ENCODE measurements around the gene GRPEL1. TPM values are rescaled to one million over a fixed set of nuclear protein-coding genes. Genes with fewer than 3 reads are reported as not detected.

The GRPEL1 gene
- total RNA-seq, 1 donor from 2014 or later: 31.5 TPM

DNA sequence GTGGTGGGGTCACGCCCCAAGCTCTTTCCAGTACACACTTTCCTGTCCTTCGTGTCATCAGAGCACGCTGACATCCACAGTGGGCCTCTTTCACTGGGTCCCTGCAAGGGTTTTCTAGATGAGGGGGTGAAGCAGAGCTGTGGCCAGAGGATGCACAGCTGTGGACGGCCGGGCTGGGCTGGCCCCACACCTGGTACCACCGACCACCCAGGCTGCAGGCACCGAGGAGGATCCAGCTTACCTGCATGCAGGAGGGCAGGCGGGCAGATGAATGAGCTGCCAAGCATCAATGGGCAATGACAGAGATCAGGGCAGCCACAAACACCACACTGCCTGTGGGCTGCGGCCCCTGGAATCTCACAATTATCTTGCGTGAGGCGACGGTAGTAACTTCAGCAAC lies 9.5 kb upstream of the GRPEL1 start:
- no peak for DNase-seq (ENCODE audit: low read depth)
- H3K36me3 ChIP-seq (ENCODE audit: control insufficient read depth, insufficient read depth, low read length): no peaks in the 10 kb centered on the region
- H3K27me3 ChIP-seq (ENCODE audit: control insufficient read depth, insufficient read depth, low read length): peaks cover 7% of the 10 kb centered on the region
- H3K4me3 ChIP-seq (ENCODE audit: low read depth, low read length): no peak overlapping the region
- TF ChIP-seq, protein P1, sequence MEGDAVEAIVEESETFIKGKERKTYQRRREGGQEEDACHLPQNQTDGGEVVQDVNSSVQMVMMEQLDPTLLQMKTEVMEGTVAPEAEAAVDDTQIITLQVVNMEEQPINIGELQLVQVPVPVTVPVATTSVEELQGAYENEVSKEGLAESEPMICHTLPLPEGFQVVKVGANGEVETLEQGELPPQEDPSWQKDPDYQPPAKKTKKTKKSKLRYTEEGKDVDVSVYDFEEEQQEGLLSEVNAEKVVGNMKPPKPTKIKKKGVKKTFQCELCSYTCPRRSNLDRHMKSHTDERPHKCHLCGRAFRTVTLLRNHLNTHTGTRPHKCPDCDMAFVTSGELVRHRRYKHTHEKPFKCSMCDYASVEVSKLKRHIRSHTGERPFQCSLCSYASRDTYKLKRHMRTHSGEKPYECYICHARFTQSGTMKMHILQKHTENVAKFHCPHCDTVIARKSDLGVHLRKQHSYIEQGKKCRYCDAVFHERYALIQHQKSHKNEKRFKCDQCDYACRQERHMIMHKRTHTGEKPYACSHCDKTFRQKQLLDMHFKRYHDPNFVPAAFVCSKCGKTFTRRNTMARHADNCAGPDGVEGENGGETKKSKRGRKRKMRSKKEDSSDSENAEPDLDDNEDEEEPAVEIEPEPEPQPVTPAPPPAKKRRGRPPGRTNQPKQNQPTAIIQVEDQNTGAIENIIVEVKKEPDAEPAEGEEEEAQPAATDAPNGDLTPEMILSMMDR (IDR thresholded peaks at IDR 0.05; ENCODE audit: insufficient read depth, low read length, poor library complexity, severe bottlenecking): no peak

DNA sequence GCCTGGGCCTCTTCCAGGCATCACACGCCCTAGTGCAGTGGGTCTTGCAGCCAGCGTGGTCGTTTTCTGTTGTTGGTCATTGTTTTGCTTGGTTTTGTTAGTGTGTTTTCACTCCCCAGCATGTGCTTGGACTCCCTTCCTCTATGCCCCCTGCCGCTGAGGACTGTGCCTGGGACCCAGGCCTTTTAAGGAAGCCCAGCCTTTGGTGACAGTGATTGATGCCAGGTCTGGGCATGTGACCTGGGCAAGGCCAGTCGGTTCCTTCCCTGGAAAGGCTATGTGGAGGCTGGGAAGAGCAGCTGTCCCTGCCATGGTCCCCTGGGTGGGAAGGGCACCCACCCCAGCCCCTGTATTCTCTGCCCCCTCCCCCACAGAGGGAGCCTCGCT lies 8.8 kb upstream of the GRPEL1 start:
- no peak for DNase-seq (ENCODE audit: low read depth)
- peaks cover 3% of the 10 kb centered on the region for H3K27me3 ChIP-seq (ENCODE audit: control insufficient read depth, insufficient read depth, low read length)
- H3K36me3 ChIP-seq (ENCODE audit: control insufficient read depth, insufficient read depth, low read length): no peaks in the 10 kb centered on the region
- TF ChIP-seq, protein P1 (IDR thresholded peaks at IDR 0.05; ENCODE audit: insufficient read depth, low read length, poor library complexity, severe bottlenecking): no peak
- no peak overlapping the region for H3K4me3 ChIP-seq (ENCODE audit: low read depth, low read length)

DNA sequence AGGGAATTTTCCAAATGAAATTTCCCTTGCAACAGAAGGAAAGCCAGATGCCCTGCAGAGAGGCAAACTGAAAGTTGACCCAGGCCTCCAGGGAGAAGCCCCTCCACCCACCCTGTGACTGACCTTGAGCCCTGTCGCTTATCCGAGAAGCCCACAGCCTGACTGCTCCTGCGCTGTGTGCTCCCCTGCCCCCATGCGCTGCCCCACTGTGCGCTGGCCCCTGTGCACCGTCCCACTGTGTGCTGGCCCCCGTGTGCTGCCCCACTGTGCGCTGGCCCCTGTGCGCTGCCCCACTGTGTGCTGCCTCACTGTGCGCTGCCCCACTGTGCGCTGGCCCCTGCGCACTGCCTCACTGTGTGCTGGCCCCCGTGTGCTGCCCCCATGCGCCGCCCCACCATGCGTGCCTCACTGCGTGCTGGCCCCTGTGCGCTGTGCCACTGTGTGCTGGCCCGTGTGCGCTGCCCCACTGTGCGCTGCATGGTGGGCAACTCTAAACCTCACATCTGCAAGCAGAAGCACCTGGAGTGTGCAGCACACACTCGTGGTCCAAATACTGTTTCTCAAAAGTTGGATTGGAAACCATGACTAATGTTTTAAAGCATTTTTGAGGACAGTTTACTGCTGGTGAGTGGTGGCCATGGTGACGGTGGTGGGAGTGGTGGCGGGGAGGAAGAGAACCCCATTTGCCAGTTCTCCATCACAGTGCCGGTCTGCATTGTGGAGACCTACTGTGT lies 8.3 kb upstream of the GRPEL1 start:
- H3K36me3 ChIP-seq (ENCODE audit: control insufficient read depth, insufficient read depth, low read length): no peaks in the 10 kb centered on the region
- TF ChIP-seq, protein P1 (IDR thresholded peaks at IDR 0.05; ENCODE audit: insufficient read depth, low read length, poor library complexity, severe bottlenecking): no peak
- no peak overlapping the region for H3K4me3 ChIP-seq (ENCODE audit: low read depth, low read length)
- peaks cover 2% of the 10 kb centered on the region for H3K27me3 ChIP-seq (ENCODE audit: control insufficient read depth, insufficient read depth, low read length)
- DNase-seq (ENCODE audit: low read depth): no peak

DNA sequence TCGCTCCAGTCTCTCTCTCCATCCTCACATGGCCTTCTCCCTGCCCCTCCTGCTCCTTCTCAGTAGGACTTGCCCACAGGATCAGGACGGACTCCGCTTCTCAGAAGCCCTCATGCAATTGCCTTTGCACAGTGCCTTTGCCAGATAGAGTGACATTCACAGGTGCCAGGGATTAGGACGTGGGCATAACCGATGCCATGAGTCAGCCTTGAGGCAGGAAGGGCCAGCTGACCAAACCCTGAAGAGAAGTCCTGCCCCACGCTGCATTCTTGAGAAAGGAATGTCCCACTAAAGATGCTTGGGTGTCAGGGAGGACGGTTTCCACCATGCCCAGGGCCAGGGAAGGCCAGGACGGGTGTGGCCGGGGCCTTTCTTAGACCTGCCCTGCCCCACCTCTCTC lies 6.6 kb upstream of the GRPEL1 start:
- H3K4me3 ChIP-seq (ENCODE audit: low read depth, low read length): no peak overlapping the region
- DNase-seq (ENCODE audit: low read depth): no peak
- TF ChIP-seq, protein P1 (IDR thresholded peaks at IDR 0.05; ENCODE audit: insufficient read depth, low read length, poor library complexity, severe bottlenecking): no peak
- H3K36me3 ChIP-seq (ENCODE audit: control insufficient read depth, insufficient read depth, low read length): no peaks in the 10 kb centered on the region
- peaks cover 2% of the 10 kb centered on the region for H3K27me3 ChIP-seq (ENCODE audit: control insufficient read depth, insufficient read depth, low read length)

DNA sequence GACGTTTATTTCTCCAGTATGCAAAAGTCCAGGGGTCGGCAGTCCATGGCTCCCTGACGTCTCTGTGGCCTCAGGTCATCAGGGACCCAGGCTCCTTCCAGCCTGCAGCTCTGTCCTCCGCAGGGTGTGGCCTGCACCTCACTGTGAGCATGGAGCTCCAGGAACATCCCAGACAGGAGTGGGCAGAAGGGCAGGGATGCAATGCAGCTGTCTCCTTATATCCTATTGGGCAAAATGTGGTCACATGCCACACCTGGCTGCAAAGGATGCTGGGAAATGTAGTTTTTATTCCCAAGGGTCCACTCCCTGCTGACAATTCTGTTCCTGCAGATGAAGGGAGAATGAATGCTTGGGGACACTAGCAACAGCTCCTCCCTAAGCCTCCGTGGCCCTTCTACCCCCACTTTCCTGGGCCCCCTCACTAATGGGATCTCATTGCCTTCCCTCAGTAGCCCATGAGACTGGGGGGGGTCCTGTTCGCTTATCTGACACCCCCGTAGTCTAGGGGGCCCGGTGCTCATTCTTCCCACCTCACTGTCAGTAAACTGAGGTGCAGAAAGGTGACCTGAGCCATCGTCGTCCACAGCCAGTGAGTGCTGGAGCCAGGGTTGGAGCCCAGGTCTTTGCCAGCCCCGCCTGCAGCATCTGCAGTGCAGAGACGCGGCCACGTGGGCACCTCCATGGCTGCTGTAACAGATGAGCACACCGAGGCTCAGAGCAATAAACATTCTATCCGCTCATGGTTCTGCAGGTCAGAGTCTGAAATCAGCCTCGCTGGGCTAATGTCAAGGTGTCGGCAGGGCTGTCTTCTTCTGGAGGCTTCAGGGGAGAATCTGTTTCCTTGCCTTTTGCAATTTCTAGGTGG lies 5.9 kb upstream of the GRPEL1 start:
- no peak for DNase-seq (ENCODE audit: low read depth)
- H3K4me3 ChIP-seq (ENCODE audit: low read depth, low read length): no peak overlapping the region
- H3K27me3 ChIP-seq (ENCODE audit: control insufficient read depth, insufficient read depth, low read length): peaks cover 2% of the 10 kb centered on the region

More for the DNA sequence above, 5.9 kb upstream of the GRPEL1 start:
- H3K36me3 ChIP-seq (ENCODE audit: control insufficient read depth, insufficient read depth, low read length): no peaks in the 10 kb centered on the region
- TF ChIP-seq, protein P1 (IDR thresholded peaks at IDR 0.05; ENCODE audit: insufficient read depth, low read length, poor library complexity, severe bottlenecking): no peak

All from kidney epithelial cell (primary cell).